AG04450 (cell line): ENCODE results near the gene ST7L. TPM values are rescaled to one million over a fixed set of nuclear protein-coding genes. Genes with fewer than 3 reads are reported as not detected.

Source experiments
- CTCF ChIA-PET: fragments of 300-600, 350-600 bp; formaldehyde crosslinking; extraction: SDS; loops from one replicate; lab custom pipeline; 2022; ENCODE audit warnings: antibody characterized with exemption, inconsistent platforms; lab: Charles Lee
- POLR2A ChIA-PET: fragments of 350-600 bp; formaldehyde crosslinking; extraction: SDS; loops from one replicate; lab custom pipeline; 2021; ENCODE audit warnings: antibody characterized with exemption, inconsistent platforms; lab: Yijun Ruan, JAX
- DNase-seq: peaks from one replicate; pipeline ENCODE4 v3.0.0-alpha.2; 2011; ENCODE audit warnings: low read depth, low spot score
- H3K27ac ChIP-seq: one replicate; pipeline ENCODE4 v1.5.1; 2012; ENCODE audit warnings: low read depth, low read length, control low read depth
- H3K27me3 ChIP-seq: one replicate; pipeline ENCODE4 v1.6.0; 2012; ENCODE audit warnings: low read length; ENCODE audit not compliant: control insufficient read depth, insufficient read depth
- H3K4me3 ChIP-seq: 2 replicates; pipeline ENCODE4 v1.5.1; 2011; ENCODE audit warnings: mild to moderate bottlenecking, low read depth, low read length, control low read depth
- H3K9me3 ChIP-seq: 2 replicates; pipeline ENCODE4 v1.5.1; 2012; ENCODE audit warnings: low read length; ENCODE audit not compliant: control insufficient read depth, insufficient read depth
- polyA plus RNA-seq: library from polyadenylated mRNA; depleted of rRNA; stranded (reverse); fragments of >200 nt; gene quantifications from 2 replicates; pipeline ENCODE4 v1.2.3, GENCODE V29; 2011; rRNA removed
- small RNA-seq: library from RNA; depleted of rRNA; stranded (forward); fragments of <200 nt; gene quantifications from one replicate; pipeline ENCODE3, GENCODE V24; 2012; ENCODE audit warnings: low read depth; ENCODE audit not compliant: insufficient read length
- TF ChIP-seq, protein P1 (sequence below): IDR thresholded peaks from 2 replicates; pipeline ENCODE4 v1.5.1; 2011; ENCODE audit warnings: low read depth, low read length, control low read depth, inconsistent platforms

ST7L gene
- polyA plus RNA-seq, 1 experiment = 13.5 TPM

DNA sequence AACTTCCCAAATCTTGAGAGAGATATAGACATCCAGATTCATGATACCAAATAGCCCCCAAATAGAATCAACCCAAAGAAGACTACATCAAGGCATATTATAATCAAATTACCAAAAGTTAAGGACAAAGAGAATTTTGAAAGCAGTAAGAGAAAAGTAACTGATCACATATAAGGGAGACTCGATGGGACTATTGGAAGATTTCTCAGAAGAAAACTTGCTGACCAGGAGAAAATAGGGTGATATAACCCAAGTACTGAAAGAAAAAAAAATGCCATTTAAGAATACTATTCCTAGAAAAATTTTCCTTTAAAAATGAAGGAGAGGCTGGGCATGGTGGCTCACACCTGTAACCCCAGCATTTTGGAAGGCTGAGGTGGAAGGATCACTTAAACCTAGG is 140.6 kb downstream of the ST7L start:
- Histone ChIP-seq H3K27ac (no peak overlapping the region), H3K9me3 (peaks cover 22% of the 10 kb centered on the region), H3K4me3 (no peak overlapping the region), H3K27me3 (no peaks in the 10 kb centered on the region)
- TF ChIP-seq, protein P1, sequence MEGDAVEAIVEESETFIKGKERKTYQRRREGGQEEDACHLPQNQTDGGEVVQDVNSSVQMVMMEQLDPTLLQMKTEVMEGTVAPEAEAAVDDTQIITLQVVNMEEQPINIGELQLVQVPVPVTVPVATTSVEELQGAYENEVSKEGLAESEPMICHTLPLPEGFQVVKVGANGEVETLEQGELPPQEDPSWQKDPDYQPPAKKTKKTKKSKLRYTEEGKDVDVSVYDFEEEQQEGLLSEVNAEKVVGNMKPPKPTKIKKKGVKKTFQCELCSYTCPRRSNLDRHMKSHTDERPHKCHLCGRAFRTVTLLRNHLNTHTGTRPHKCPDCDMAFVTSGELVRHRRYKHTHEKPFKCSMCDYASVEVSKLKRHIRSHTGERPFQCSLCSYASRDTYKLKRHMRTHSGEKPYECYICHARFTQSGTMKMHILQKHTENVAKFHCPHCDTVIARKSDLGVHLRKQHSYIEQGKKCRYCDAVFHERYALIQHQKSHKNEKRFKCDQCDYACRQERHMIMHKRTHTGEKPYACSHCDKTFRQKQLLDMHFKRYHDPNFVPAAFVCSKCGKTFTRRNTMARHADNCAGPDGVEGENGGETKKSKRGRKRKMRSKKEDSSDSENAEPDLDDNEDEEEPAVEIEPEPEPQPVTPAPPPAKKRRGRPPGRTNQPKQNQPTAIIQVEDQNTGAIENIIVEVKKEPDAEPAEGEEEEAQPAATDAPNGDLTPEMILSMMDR = no peak
- no peak for DNase-seq
- CTCF ChIA-PET = interaction anchor here (1.0 kb wide), 1 partner anchor 12 kb away, joined by 4 read pairs; no protein-coding TSS in a partner anchor
- POLR2A ChIA-PET = no interaction called here

DNA sequence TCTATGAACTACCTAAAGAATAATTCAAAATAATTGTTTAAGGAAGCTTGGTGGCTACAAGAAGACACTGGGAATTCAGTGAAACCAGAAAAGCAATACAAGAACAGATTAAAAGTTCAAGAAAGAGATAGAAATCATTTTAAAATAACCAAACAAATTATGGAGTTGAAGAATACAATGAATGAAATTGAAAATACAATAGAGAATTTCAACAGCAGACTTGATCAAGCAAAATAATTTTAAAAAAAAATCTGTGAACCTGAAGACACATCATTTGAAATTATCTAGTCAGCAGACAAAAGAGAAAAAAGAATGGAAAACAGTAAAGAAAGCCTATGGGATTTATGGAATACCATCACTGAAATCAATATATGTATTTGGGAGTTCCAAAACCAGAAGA is 141.4 kb downstream of the ST7L start:
- Histone ChIP-seq H3K4me3 (no peak overlapping the region), H3K9me3 (peaks cover 22% of the 10 kb centered on the region), H3K27ac (no peak overlapping the region), H3K27me3 (no peaks in the 10 kb centered on the region)
- TF ChIP-seq, protein P1 = no peak
- CTCF ChIA-PET = interaction anchor here (0.6 to 1.0 kb wide), 2 partner anchors 11 to 16 kb away, joined by 4 read pairs; no protein-coding TSS in a partner anchor
- POLR2A ChIA-PET = no interaction called here
- DNase-seq = no peak

Small RNAs within 50 kb of the gene (small RNA-seq; reads per million reads assigned to genes)
- not detected for gene RNU7-70P

Other genes with a start within 250 kb of the ST7L start
- 23.6 and 30.5 TPM in 2 replicates for gene CTTNBP2NL, start 222.9 kb downstream of the ST7L start, polyA plus RNA-seq
- 2.7 and 2.8 TPM in 2 replicates for gene WNT2B, start 110.2 kb downstream of the ST7L start, polyA plus RNA-seq
- 195 and 273 TPM in 2 replicates for gene CAPZA1, start 691 bp upstream of the ST7L start, polyA plus RNA-seq
- 58.1 and 59.2 TPM in 2 replicates for gene MOV10, start 55.5 kb upstream of the ST7L start, polyA plus RNA-seq
- gene RHOC, start 88.0 kb upstream of the ST7L start, polyA plus RNA-seq = 574 and 734 TPM in 2 replicates
- gene PPM1J, start 96.2 kb upstream of the ST7L start, polyA plus RNA-seq = 1.3 and 2.1 TPM in 2 replicates